DMS114 treated with DMSO at 0.1 percent for 48 hours (cell line): ENCODE data around the gene ZEB2.

ENCODE experiments used
- DNase-seq: peaks from one replicate; lab custom pipeline; 2025; ENCODE audit not compliant: unreplicated experiment; lab: John Stamatoyannopoulos, UW

Gene ZEB2

DNA sequence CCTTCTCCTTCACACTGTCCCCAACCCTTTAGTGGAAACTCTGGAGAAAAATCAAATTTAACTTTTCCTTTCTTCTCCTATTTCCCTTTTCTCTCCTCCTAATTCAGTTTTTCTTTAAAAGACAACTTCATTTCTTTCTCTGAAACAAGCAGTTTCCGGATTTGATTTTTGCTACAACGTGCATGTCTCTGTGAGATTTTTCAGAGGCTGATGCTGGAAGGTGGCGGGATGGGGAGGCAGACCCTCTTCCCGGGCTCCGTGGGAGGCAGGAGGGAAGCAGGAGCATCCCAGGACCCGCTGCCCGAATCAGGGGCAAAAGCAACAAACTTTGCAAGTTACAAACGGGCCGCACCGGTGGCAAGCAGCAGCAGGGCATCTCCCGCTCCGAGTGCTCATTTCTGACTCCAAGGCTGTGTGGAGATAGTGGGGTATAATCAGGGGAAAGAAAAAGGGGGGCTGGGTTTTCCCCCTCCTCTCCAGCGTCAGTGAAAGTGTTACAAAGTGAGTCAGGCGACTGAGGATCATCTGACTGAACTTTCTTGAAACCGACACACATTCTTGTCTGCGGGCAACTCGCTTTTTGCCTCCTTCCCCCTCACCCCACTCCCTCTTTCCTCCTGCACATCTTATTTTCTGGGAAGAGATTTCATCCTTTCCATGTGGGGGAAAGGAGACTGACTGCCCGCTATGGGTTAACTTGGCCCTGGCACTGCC lies 6.4 kb downstream of the ZEB2 start:
- no peak for DNase-seq

DNA sequence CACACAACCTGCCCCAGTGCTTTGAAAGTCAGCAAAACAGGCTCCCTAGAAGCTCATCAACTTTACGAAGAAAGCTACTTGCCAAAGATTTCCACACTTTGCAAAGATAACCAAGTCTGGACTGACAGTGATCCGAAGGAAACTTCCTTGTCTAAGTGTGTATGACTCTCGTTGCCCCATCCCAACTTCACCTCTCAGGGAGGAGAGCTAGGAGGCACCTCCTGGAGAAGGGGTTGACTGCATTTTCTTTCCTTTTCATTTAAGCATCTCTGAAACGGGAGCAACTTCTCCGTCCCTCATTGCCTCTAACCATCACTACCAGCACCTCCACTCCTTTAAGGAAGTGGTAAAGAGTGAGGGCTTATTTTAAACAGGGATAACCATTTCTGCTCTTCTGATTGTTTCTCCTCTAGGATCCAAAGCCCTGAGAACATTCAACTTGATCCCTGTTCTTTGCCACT lies 7.0 kb downstream of the ZEB2 start:
- no peak for DNase-seq

DNA sequence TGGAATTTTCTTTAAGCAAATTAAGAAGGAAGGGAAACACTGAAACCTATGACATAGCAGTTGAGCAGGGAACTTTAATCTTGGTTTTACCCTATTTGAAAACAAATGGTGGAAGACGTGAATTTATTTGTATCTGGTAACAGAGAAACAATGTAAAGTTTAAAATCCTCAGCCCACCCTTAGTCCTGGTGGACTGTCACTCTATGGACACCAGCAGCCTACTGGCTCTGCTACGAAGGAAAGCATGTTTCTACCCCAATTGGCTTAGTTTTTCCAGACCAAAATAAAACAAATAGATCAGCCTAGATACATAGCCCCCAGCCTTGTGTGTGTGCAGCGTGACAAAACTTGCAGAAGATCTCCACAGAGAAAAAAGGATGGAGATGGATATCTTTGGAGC lies 7.4 kb downstream of the ZEB2 start:
- DNase-seq: no peak

DNA sequence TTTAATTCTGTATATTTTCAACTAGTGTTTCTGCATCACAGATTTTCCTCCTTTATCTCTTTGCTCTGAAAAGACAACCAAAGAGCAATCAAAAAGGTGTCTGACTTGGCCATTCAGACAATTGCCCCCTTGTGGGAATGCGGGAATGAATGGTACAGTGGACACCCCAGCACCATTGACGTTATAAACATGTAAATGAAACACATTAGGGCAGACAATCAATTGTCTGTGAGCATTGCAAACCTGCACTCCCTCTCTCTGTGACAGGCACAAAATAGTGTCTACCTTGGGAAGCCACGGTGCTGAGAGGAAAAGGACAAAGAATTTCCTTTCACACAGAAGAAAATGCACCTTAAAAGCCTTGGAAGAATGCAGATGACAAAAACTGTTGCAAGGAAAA lies 8.0 kb downstream of the ZEB2 start:
- DNase-seq: no peak

DNA sequence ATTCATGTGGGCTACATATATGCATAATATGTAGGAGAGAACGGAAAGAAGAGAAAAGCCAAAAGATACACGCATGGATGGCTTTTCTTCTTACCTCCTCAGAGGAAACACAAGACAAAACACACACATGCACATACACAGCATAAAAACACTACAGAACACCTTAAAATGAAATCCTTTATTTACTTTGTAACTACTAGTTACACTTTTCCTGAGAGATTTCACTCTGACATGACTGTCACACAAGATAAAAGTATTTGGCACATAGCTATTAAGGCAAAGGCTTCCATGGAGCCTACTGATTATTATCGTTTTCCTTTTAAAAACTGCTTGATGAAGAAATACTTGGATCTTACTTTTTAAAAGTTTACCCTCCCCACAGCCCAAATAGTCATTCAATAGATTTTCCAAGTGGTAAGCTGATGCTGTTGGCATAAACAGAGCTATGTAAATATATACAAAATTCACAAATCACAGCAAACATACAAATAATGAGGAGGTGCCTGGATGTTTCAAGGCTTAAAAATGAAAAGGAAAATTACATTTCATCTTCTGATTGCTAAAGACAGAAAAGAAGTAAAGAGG lies 8.6 kb downstream of the ZEB2 start:
- DNase-seq: no peak

DNA sequence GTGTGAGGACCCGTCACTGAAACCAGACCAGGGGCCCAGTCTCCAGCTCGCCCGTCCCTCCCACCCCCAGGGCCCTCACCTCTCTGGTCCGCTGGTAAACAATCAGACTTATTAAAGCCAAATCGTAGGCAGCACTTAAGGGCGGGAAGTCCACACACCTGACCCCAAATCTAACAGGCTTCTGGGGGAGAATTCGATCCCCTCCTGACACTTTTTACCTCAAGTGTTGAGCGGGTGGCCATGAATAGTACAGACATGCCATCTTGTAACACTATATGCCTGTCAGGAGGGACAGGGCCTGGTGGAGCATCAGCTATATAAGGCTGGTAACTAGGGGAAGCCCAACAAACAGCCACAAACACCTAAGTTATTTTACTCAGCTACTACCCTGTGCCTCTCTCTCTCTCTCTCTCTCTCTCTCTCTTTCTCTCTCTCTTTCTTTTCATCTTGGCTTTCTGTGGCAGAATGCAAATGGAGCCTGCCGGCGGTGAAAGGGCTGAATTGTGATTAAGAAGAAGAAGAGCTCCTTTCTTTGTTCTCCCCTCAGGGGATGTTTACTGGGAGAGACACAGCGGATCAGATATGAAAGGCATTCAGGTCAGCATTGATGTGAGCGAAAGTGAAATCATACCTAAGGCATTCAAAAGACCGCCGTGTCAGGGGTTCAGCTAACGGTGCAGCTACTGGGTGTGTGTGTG lies 9.5 kb downstream of the ZEB2 start:
- no peak for DNase-seq

DNA sequence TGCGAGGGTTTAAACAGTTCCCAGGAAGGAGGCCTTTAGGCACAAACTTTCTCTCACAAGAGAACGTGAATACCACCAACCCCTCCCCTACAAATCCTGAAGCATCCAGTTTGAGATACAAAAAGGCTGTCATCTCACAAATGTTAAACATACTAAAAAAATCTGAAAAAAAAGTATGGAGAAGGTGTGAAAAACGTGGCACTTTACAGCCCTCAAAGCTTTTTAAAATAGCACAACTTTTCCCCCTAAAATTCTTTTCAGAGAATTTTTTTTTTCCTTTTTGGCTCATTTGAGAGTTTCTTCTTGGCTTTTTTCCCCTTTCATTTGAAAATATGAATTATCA lies 10.1 kb downstream of the ZEB2 start:
- DNase-seq: no peak

DNA sequence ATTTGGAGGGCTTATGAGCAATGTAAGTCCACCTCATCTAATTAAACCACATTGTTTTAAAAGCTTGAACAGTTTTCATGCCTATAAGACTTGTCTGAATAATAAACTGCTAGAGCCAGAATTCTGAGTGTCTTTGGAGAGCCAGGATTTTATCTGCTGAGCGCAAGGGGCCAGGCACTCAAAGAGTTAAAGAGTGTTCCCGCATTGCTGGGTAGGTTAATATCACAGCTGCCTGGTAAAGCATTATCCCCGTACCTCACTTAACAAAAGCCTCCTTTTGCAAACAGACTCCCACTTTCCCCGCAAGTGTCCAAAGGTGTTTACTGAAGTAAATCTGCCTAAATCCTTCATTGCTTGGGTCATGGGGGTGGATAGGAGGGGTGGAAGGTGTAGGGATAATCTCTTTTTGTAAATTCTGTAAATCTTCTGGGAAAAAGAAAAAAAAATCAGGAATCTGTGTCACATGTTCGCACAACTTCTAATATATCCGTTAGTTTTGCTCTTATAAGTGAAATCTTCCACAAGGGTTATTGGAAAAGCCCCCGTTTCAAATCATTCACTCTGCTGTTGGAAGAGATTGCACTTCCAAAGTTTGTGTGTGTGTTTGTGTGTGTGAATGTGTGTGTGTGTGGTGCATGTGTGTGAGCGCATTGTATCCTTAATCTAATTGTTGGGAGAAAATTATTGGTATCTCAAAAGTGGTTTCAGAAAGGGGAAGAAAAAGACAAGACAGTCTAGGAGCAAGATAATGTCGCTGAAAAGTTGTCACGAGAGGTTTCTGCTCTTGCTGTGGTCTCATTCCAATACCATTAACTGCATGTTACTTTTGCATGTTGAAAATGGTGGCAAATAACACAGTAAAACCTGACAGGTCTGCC lies 10.7 kb downstream of the ZEB2 start:
- DNase-seq: no peak

DNA sequence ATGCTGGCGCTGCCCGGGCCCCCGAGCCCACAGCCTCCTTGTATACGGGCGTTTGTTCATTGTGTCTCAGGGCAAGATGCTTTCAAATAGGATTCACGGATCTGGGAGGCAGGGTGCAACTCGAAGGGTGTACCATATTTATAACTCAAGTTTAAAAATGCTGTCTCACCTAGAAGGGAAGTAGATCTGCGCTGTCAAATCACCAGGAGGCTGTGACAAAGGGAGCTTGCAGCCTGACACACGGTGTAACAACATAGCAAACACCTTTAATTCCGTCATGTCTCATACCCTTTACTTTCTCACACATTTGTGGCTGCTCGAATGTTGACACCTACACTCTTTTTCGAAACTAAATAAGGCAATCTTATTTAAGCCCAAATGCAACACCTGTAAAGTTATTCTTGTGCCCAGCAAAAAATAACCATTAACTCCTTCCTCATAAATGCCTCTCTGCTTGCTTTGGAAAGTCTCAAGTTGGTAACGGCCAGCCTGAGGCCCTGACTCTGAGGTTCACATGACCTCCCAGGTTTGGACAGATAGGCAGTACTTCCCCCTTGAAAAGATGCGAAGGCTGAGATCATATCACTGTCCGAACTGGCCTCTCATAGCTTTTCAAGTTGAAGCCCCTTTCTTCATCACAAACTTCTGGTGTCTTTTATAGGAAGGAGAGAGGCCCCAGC lies 11.6 kb downstream of the ZEB2 start:
- DNase-seq: no peak

DNA sequence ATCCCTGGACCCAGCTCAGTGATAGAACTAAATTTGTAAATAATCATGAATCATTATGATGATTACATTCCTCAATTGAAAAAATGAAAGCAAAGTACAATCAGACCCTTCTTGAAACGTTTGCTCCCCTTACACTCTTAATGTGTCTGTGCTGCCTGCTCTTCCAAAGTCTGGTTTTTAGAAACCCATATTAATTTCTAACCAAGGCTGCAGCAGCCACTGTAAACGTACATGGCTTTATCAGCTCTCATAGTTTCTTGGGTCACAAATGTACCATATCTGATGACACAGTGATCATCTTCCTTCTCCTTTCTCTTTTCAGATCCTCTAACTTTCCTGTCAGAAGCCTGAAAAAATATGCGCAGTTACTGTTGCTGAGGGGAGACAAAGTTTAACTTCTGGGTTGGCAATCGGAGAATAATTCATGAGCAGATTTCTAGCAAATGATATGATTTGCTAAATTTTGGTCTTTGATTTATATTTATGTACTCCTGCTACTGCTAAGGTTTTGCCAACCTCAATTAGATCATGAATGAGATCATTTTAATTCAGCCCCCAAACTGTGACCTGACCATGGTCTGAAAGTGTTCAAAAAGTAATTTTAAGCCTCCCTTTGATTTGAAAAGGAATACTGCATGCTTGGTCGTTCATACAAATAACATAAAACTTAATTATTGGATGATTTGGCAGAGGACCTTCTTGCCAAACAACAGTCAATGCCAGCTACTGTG lies 12.3 kb downstream of the ZEB2 start:
- DNase-seq: no peak

DNA sequence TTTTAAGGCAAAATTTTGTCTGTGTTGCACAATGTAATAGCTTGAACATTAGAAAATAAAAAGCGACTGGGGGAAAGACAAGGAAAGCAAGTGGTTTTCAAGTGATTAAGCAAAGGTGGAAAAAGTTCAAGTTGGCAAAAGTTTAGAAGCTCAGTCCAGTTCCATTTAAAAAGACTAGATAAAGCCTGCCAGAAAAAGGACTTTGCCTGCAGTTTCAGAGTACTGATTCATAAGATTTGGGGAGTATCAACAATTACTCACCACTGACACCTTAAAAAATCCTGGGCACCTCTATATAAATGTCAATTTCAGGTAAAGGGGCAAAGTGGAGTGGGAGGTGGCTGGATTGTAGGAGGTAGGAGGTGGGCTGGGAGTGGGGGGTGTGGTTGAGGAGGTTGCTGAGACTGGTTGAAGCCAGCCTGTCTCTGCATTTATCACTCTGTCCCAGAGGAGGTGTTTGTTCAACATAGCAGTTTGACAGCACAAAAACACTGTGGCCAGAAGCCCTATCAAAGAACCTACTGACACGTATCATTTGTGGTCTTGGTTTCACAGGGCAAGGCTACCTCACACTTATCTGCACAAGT lies 14.6 kb downstream of the ZEB2 start:
- no peak for DNase-seq

DNA sequence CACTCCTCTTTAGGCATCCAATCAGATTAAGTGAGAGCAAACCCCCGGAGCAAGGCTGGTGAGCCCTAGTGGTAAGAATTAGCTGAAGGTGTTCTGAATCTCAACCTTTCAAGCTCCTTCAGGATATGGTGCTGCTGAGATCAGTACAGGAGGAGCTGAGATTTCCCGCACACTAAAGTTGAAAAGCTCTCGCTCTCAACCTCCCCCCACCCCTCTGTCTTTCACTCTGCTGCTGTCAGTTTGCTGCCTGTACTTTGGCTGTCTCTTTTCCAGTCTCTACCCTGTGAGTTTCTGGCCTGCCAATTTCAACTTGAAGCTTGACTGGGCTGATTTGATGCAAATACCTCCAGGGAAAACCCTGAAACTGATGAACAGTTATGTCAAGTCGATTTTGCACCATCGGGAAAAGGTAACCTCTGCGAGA lies 15.7 kb downstream of the ZEB2 start:
- no peak for DNase-seq

DNA sequence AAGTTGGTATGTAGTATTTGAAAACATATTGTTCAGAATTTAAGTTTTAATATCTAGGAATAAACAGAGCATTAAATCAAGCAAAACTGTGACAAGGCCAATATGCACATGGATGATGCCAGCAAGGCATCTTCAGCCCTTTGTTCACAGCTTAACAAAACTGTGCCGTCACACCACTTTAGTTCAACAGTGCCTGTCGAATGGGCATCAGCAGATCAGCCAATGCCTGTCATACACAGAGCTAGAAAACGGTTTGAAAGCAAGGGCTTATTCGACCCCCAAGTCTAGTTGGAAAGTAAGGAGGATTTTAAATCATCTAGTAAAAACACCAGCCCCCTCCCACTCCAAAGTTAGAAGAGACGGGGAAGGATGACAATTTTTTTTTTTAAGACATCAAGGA lies 16.7 kb downstream of the ZEB2 start:
- no peak for DNase-seq

DNA sequence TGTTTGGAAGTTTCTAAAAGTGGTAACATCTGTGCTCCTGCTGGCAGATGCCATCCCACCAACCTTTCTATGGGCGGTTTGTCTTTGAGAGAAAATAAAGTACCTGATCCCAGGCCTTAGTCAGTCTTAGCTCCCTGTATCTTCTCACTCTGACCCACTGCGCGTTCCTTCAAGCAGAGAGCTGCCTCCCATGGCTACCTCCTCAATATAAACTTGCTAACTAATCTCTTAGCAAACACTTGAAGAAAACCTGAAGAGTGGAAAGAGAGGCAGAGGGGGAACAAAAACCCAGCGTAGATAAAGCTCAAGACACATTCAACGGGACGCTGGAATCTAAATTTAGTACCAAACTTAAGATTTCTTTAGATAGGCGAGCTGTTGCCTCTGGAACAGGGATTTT lies 17.6 kb downstream of the ZEB2 start:
- no peak for DNase-seq

DNA sequence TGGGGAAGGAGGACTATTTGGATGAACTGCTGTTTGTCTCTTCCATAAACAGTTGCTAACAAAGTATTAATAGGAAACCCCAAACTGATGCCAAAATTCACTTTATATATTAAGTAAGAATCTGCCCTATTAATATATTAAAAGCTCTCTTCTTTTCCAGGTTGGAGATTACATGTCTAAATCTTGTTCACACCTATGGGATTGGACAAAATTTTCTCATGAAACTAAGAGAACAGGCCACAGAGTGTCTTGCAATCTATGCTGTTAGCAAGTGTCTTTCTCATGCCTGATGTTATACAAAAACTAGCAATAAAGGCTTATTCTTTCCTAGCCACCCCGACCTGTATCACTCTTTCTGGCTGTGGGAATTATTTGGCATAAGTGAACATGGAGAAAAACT lies 18.3 kb downstream of the ZEB2 start:
- DNase-seq: no peak

DNA sequence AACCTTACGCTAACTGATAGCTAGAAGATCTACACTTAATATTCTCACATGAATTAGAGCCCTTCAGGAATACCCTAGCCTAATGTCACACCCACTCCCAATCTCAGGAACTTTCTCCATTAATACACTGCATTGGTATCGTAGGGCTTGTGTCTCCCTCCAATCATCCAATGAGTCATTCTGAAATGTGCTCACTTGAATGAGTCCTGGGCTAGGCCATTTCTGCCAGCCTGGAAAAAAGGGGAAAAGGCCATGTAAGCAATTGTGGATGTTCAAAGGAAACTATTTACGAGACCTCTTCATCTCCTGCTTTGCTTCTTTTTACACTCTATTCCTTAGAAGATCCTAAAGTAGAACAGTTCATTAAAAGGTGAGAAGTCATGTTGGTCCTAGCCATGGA lies 18.8 kb downstream of the ZEB2 start:
- no peak for DNase-seq

DNA sequence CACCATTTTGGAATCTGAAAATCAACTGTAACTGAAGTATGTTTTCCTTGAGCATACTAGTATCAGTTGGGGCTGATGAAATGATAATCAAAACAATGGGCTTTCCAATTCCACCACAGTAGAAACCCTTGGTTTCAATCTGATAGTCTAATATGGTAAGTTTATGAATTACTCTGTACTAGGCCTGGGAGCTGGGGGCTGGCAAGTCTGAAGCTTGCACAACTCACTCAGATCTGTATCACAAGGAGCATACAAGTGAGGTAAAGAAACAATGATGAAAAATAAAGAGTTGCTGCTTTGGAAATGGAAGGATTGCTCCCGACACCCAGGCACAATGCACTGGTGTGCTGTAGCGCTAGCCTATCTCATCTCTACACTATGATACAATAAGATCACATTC lies 19.4 kb downstream of the ZEB2 start:
- DNase-seq: no peak

DNA sequence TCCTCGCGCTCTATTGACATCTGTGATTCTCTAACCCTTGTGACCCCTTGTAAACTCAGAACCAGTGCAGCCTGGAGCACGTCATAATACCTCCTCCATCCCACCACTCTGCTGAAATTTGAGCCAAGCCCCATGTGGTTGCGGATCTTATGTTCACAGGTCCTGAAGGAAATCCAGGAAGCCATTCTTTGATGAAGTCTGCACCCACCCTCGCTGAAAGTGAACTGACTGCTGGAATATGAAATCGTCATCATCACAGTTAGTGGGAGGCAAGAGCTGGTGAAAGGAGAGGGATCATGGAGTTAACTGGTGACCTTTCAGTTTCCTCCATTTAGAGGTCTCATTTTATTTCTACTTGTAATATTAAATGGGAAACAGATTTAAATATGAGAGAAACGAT lies 21.6 kb downstream of the ZEB2 start:
- DNase-seq: peak; percentile 45

DNA sequence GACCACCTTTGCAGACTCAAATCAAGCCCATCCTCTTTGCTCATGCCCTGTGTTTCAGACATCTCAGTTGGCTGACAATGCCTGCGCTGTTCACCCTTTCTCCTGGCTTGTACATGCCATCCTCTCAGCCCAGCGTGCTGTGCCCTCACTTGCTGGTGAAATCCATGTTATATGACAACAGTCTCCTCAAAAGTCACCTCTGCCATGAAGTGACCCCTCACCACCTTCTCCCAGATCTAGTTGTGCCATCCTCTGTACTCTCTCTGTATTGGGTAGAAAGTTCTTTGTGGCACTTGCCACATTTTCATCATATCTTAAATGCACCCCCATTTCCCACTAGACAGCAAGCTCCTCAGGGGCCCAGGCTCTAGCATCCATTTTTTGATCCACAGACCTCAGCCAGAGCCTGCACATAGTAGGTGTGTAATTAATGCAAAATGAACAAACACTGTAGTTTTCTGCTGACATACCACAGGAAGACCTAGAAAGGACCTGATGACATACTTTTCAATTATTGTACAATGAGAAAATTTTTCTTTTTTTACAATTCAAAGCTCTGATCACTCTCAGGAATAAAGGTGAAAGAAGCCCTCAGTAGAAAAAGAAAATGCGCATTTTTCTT lies 22.8 kb downstream of the ZEB2 start:
- DNase-seq: no peak
